Measurements from ENCODE around the gene MFAP5.

Gene MFAP5

DNA sequence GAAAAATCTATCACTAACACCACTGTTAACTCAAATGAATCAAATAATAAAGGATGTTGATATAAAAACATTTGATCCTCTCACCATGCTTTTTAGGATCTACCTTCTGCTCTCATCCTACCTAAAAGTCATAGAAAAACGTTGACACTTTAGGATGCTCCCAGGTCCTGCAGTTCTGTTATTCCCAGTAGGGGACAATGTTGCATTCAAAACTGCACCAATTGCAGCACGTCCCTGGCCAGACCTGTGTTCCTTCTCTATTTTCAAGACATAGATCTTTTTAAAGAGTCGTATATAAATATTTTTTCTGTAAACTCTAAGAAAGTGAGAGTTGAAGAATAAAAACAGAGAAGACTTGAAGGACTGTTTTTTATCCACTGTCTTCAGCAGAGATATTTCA lies 58.8 kb downstream of the MFAP5 start:
- in situ Hi-C loops (cut with MboI; ENCODE audit: low sequenced_read_pairs, unreplicated experiment) = no loop called here

DNA sequence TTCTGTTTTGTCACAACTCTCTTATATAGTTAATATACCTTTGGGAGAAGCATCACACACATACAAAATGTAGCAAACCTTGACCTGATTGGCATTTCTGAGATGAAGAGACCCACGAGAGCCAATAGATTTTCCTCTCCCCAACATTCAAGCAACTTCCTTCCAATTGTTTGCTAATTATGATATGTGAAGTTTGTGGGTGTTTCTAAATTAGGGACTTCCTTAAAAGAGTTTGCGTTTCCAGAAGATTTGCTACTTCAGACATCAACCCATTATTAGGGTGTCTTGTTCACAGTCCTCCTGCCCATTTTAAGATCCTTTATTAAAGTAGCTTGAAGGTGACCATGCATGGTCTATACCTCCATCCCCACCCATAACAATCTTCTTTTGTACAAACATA lies 59.3 kb downstream of the MFAP5 start:
- in situ Hi-C loops (cut with MboI; ENCODE audit: low sequenced_read_pairs, unreplicated experiment) = no loop called here
- TF ChIP-seq, protein P1, sequence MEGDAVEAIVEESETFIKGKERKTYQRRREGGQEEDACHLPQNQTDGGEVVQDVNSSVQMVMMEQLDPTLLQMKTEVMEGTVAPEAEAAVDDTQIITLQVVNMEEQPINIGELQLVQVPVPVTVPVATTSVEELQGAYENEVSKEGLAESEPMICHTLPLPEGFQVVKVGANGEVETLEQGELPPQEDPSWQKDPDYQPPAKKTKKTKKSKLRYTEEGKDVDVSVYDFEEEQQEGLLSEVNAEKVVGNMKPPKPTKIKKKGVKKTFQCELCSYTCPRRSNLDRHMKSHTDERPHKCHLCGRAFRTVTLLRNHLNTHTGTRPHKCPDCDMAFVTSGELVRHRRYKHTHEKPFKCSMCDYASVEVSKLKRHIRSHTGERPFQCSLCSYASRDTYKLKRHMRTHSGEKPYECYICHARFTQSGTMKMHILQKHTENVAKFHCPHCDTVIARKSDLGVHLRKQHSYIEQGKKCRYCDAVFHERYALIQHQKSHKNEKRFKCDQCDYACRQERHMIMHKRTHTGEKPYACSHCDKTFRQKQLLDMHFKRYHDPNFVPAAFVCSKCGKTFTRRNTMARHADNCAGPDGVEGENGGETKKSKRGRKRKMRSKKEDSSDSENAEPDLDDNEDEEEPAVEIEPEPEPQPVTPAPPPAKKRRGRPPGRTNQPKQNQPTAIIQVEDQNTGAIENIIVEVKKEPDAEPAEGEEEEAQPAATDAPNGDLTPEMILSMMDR (IDR thresholded peaks at IDR 0.05; ENCODE audit: borderline replicate concordance, control extremely low read depth, extremely low read depth, insufficient read depth, missing control alignments) = no peak

More for the DNA sequence above, 58.8 kb downstream of the MFAP5 start:
- TF ChIP-seq, protein P1 (IDR thresholded peaks at IDR 0.05; ENCODE audit: borderline replicate concordance, control extremely low read depth, extremely low read depth, insufficient read depth, missing control alignments) = no peak
- no peak for DNase-seq (ENCODE audit: low spot score)

DNA sequence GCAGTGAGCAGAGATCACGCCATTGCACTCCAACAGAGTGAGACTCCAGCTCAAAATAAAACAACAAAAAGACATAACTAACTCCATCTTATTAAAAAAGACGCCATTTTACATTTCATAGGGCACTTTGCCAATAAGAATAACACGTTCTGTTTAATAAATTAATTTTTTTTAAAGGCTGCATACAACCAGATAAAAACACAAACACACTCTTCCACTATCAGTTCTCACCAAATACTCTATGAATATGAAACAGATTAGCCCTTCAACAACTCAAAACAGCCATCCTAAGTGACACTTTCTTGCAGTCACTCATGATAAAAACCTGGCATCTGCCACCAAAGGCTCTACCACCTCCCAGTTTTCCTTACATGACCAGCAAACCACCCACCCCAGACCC lies 66.1 kb downstream of the MFAP5 start:
- in situ Hi-C loops (cut with MboI; ENCODE audit: low sequenced_read_pairs, unreplicated experiment) = no loop called here
- TF ChIP-seq, protein P1 (IDR thresholded peaks at IDR 0.05; ENCODE audit: borderline replicate concordance, control extremely low read depth, extremely low read depth, insufficient read depth, missing control alignments) = no peak
- DNase-seq (ENCODE audit: low spot score) = no peak

More for the DNA sequence above, 59.3 kb downstream of the MFAP5 start:
- no peak for DNase-seq (ENCODE audit: low spot score)

Data from GM13976 (cell line).